NCI-H1436 (cell line): Measurements from ENCODE around the gene HMMR.
"Not testable (repeated sequence)": the region's sequence is repeated elsewhere in the genome, so short reads cannot be mapped to it uniquely, and the experiment has no call there.

Experiments used
- DNase-seq: peaks from one replicate; lab custom pipeline; 2025; lab: John Stamatoyannopoulos, UW

Gene HMMR

DNA sequence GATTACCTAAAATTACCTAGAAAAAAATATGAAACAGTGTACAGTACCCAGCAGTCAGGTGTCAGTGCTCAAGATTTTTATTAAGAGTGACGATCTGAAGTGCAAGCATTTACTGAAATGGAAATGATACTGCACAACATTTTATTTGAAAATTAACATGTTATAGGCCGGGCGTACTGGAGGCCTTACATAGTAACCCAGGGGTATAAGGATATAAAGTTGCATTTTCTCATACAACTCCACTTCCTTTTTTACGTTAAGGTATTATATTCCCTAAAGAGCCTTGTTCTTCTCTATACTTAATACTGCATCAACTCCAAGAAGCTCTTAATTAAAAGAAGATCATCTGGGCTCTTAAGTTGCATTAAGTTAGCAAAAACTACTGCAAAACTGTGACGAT lies 48.3 kb downstream of the HMMR start:
- no peak for DNase-seq

DNA sequence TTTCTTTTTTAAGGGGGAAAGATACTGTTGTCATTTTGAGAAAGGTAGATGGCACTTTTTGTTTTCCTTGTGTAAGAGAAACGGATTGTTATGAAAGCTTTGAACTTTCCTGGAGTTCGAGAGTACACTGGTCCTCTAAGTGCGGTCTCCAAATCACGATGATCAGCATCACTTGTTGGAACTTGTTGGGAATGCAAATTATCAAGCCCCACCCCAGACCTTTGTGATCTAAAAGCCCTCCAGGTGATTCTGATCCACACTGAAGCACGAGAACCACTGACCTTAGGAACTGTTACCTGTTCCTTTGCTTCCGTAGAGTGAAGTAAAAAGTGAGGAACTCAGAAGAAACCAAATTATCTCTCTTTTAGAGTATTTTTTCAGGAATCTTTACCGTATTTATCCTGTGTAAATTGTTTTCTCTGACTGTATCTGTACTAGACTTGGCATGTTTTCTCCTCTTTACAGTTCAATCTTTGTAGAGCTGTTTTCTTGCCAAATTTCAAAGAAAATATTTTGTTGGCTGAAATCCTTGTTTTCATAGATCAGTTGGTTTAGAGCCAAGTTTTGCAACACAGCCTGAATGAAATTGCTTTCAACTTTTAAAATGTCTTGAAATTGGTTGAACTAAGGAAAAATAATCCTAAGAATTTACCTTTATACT lies 49.0 kb downstream of the HMMR start:
- DNase-seq, result no peak

DNA sequence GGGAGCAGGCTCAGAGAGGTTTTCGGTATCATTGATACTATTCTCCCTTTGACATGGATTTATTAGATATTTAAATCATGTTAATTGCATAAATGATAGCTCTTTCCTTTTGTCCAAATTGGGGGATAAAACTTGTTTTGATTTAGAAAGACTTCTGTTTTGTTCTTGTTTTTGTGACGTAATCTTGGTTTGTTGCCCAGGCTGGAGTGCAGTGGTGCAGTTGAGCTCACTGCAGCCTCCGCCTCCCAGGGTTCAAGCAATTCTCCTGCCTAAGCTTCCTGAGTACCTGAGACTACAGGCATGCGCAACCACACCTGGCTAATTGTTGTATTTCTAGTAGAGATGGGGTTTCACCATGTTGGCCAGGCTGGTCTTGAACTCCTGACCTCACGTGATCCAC lies 52.1 kb downstream of the HMMR start:
- no peak for DNase-seq

DNA sequence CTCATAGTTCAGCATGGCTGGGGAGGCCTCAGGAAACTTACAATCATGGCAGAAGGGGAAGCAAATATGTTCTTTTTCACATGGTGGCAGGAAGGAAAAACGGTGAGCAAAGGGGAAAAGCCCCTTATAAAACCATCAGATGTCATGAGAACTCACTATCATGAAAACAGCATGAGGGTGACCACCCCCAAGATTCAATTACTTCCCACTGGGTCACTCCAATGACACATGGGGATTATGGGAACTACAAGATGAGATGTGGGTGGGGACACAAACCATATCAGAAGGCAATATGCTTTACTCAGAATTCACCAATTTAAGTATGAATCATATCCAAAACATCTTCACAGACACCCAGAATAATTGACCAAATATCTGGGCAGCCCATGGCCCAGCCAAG lies 64.7 kb downstream of the HMMR start:
- DNase-seq, result no peak

DNA sequence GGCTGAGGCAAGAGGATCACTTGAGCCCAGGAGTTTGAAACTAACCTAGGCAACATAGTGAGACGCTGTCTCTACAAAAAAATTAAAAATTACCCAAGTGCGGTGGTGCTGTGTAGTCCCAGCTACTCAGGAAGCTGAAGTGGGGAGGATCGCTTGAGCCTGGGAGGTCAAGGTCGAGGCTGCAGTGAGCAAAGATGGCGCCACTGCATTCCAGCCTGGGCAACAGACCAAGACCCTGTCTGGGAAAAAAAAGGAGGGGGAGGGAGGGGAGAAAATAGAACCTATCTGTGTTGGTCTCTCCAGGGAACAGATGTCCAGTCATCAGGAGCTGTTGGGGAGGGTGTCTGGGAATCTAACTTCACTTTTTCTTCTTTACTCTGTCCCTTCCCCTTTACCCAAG lies 69.3 kb downstream of the HMMR start:
- DNase-seq, result no peak

DNA sequence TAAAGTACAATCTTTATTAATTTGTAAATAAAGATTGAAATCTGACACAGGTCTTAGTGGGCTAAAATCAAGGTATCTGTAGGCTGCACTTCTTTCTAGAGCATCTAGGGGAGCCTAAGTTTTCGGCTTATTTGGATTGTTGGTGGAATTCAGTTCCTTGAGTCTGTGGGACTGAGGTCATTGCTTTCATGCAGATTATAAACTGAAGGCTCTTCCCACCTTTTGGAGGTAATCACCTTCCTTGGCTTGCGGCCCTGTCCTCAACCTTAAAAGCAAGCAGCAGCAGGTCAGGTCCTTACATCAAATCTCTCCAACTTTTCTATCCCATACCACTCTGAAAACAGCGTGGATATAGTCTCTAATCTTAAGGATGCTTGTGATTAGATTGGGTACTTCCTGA lies 70.8 kb downstream of the HMMR start:
- no peak for DNase-seq

DNA sequence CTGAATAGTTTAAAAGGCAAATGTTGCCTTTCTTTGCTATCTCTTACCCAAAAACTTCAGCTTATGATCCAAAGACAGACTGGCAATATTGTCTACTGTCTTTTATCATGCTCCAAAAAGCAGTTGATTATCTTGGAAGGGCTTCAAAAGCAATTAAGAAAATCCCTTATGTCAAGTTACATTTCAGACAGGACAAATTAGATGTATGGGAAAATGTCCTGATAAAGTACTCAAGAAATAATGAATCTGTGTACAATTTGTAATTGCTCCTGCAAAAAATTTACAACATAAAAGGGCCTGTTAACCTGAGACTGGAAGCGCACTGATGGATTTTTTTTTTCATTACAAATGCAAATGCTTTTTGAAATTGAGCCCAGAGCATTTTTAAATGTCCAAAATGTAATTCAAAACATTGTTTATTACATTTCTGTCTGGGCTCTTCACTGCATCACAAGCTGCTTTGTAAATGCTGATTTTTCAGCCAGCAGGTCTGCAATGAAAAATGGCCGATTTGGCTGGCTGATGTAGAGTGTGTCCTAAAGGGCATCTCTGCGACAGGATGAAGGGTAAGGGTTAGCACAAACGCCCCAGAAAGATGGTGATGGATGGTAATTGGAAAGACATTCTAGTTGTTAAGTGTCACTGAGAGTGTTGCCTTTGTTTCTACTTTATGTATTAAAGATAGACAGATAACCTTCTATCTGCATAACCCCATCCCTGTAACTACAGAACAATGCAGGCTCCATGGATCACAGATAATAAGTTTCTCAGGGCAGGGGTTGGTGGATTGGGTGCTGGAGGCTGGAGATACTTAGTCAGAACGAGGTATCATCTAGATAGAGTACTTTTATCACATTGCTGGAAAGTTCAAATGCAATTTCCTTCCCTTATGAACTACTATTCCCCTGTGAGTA lies 72.0 kb downstream of the HMMR start:
- no peak for DNase-seq

DNA sequence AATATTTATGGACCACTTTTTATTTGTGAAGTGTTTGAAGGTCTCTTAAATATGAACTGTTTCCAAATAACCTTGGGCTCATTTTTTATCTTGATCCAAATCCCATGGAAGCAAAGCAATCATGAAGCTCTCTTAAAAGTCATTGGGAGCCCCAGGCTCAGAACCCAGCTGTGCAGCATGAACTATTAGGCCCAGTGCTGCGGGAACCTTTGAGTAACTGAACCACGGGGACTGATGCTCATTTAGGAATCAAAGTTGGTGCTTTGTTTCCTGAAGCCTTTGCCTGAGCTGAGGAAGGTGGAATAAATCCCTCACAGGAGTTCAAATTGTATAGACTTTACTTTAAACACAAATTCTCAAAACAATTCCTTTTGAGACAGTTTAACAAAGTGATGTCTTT lies 72.8 kb downstream of the HMMR start:
- no peak for DNase-seq

DNA sequence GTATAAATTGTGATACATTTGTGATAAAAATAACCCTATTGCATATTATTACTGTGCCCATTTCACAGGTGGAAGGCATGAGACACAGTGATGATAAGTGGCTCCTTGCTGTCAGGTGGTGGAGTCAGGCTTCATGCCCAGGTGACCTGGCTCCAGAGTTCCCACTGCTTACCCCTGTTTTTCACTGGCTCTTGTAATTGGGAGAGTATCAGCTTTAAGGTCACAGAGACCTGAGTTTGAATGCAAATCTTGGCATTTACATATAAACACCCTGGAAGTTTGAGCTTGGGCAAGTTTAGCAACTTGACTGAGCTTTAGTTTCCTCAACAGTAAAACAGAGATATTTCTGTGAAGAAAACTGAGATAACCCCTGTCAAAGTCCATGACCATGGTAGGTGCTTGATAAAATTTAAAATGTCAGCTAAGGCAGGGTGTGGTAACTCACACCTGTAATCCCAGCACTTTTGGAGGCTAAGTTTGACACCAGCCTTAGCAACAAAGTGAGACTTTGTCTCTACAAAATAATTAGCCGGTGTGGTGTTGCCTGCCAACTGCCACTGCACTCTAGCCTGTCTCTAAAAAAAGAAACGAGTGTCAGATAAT lies 74.2 kb downstream of the HMMR start:
- DNase-seq, result no peak

DNA sequence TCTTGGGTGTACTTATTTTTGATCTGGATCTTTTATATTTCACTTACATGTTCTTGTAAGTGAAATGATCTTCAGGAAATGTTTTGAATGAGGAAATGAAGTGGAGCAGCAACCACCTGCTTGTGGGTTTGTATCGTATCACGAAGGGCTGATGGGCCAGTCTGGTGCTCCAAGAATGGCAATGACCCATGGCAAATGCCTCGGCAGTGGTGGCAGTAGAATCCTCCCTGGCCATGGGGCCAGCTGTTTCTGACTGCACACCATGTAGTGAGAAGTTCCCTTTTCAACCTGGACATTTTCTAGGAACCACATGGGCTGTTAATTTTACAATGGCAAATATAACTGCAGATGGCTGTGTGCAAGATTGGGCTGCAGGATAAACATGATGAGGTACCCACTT lies 74.9 kb downstream of the HMMR start:
- no peak for DNase-seq

DNA sequence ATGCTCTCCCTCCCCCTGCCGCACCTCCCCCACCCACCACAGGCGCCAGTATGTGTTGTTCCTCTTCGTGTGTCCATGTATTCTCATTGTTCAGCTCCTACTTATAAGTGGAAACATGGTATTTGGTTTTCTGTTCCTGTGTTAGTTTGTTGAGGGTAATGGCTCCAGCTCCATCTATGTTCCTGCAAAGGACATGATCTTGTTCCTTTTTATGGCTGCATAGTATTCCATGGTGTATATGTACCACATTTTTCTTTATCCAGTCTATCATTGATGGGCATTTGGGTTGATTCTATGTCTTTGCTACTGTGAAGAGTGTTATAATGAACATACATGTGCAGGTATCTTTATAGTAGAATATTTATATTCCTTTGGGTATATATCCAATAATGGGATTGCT lies 76.0 kb downstream of the HMMR start:
- not testable (repeated sequence) for DNase-seq

DNA sequence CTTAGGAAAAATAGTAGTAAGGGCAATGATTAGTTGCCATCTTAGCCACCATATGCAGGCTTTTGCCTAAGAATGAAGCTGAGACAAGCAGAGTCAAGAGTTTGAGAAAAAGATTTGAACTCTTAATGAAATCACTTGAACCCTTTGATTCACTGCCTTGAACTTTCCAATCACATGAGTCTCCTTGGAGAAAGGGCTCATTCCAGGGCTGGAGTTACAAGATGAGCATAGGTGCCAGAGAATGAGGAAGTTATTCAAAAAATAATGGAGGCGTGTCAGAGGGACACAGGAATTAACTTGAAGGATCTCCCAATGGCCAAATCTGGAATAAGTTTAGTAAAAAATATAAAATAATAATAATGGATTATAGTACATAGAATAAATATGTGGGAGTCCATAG lies 80.3 kb downstream of the HMMR start:
- no peak for DNase-seq
